Osteoblast (primary cell): ENCODE measurements around the gene EXD3. TPM values are rescaled to one million over a fixed set of nuclear protein-coding genes. Genes with fewer than 3 reads are reported as not detected.

Experiments
- DNase-seq: peaks from one replicate; pipeline ENCODE4 v3.0.0; 2011; ENCODE audit warnings: low spot score, mixed read lengths; ENCODE audit not compliant: insufficient read length; ENCODE audit errors: missing footprints
- H2AFZ ChIP-seq: 2 replicates; pipeline ENCODE4 v1.6.0; 2011; ENCODE audit warnings: mild to moderate bottlenecking, low read length
- H3K27ac ChIP-seq: 2 replicates; pipeline ENCODE4 v1.5.1; 2011; ENCODE audit warnings: mild to moderate bottlenecking, low read depth, low read length, moderate library complexity
- H3K27me3 ChIP-seq: 2 replicates; pipeline ENCODE4 v1.6.0; 2012; ENCODE audit warnings: mild to moderate bottlenecking, control low read depth, inconsistent platforms, low read length, moderate library complexity; ENCODE audit not compliant: insufficient read depth
- H3K36me3 ChIP-seq: 2 replicates; pipeline ENCODE4 v1.5.1; 2011; ENCODE audit warnings: mild to moderate bottlenecking, low read length, control low read depth, moderate library complexity; ENCODE audit not compliant: insufficient read depth
- H3K4me1 ChIP-seq: 2 replicates; pipeline ENCODE4 v1.5.1; 2011; ENCODE audit warnings: mild to moderate bottlenecking, low read length, control low read depth, moderate library complexity; ENCODE audit not compliant: insufficient read depth
- H3K4me2 ChIP-seq: 2 replicates; pipeline ENCODE4 v1.6.0; 2011; ENCODE audit warnings: mild to moderate bottlenecking, low read length; ENCODE audit not compliant: insufficient read depth
- H3K4me3 ChIP-seq: fragments of 200-600 bp; sonication (generic); 3 replicates; pipeline ENCODE4 v1.5.1; 2012; ENCODE audit warnings: mild to moderate bottlenecking, low read length, inconsistent platforms; ENCODE audit not compliant: insufficient read depth
- H3K79me2 ChIP-seq: 2 replicates; pipeline ENCODE4 v1.6.0; 2012; ENCODE audit warnings: mild to moderate bottlenecking, low read length, control low read depth, inconsistent platforms; ENCODE audit not compliant: insufficient read depth
- H3K9me3 ChIP-seq: 2 replicates; pipeline ENCODE4 v1.5.1; 2011; ENCODE audit warnings: low read depth, low read length, control low read depth
- H4K20me1 ChIP-seq: 2 replicates; pipeline ENCODE4 v1.6.0; 2012; ENCODE audit warnings: mild to moderate bottlenecking, low read length, control low read depth; ENCODE audit not compliant: insufficient read depth
- CTCF ChIP-seq: IDR thresholded peaks from 2 replicates; pipeline ENCODE4 v1.5.1; 2011; ENCODE audit warnings: mild to moderate bottlenecking, low read depth, low read length, moderate library complexity; ENCODE audit errors: extremely low read depth
- total RNA-seq: library from RNA; depleted of rRNA; stranded (reverse); fragments of >200 nt; gene quantifications from 2 replicates; pipeline ENCODE4 v1.2.3, GENCODE V29; 2012

The EXD3 gene
- total RNA-seq, 1 donor = 7.6 TPM

DNA sequence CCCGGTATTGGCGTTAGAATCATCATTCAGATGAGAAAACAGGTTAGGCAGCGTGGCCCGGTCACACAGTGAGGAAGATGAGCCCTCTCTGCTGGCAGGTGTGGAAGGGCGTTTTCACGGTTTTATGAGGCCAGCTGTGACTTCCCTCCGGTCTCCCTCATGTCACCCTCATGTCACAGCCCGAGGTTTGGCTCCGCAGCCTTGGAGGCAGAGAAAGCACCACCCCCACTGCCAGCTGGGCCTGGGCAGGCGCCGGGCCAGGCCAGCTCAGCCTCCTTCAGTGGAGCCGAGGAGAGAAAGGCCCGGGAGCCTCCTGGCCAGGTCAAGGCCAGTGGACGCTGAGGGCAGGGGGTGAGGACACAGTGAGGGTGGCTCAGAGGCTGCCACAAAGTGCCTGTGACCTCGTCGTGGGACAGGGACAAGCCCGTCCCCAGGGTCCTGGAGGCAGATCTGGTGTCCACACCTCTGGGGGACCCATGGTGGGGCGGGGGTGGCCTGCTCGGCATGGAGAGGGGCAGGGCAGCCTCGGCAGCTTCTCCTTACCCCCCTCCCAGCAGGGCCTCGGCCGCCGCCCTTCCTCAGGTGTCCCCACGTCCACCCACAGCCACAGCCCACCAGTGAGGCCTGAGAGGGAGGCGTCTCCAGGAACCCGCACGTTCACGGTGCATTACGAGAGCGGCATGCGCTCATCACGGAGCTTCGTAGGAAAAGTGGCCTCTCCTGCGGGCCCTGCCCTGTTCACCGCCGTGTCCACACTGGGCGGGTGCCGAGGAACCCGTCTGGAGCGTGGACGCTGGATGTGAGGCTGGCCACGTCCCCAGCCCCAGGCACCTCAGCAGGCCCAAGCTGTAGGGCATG is 32.2 kb downstream of the EXD3 start:
- no peaks in the 10 kb centered on the region for H3K79me2 ChIP-seq
- H3K4me1 ChIP-seq = no peaks in the 10 kb centered on the region
- no peak for TF ChIP-seq CTCF
- peaks cover 2% of the 10 kb centered on the region for H4K20me1 ChIP-seq
- H3K27me3 ChIP-seq = no peaks in the 10 kb centered on the region
- H3K9me3 ChIP-seq = no peaks in the 10 kb centered on the region
- no peak for DNase-seq
- H3K4me3 ChIP-seq = no peak overlapping the region
- H3K36me3 ChIP-seq = no peaks in the 10 kb centered on the region
- H2AFZ ChIP-seq = no peak overlapping the region
- no peak overlapping the region for H3K27ac ChIP-seq
- no peak overlapping the region for H3K4me2 ChIP-seq

DNA sequence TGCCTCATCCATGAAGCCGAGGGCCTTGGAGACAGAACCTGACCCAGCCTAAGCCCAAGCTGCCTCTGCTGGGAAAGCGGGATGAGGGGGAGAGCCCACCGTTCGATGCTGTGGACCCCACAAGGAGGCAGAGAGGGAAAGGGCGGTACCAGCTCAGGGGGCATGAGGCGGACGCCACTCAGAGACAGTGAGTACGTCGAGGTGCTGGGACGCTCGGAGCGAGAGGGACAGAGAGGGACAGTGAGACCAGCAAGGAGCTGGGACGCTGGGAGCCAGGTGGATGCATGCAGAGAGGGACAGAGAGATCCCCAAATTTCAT is 33.6 kb downstream of the EXD3 start:
- H3K4me3 ChIP-seq = no peak overlapping the region
- H3K9me3 ChIP-seq = no peaks in the 10 kb centered on the region
- no peak overlapping the region for H3K4me2 ChIP-seq
- H3K36me3 ChIP-seq = no peaks in the 10 kb centered on the region
- H3K27me3 ChIP-seq = no peaks in the 10 kb centered on the region
- peaks cover 2% of the 10 kb centered on the region for H4K20me1 ChIP-seq
- no peak for DNase-seq
- no peaks in the 10 kb centered on the region for H3K79me2 ChIP-seq
- TF ChIP-seq CTCF = no peak
- H3K27ac ChIP-seq = no peak overlapping the region
- no peak overlapping the region for H2AFZ ChIP-seq
- no peaks in the 10 kb centered on the region for H3K4me1 ChIP-seq

- Histone ChIP-seq H3K9me3 (no peaks in the 10 kb centered on the region), H3K36me3 (no peaks in the 10 kb centered on the region), H3K4me2 (no peak overlapping the region), H3K27me3 (no peaks in the 10 kb centered on the region), H4K20me1 (peaks cover 2% of the 10 kb centered on the region), H3K79me2 (no peaks in the 10 kb centered on the region), H2AFZ (no peak overlapping the region), H3K27ac (no peak overlapping the region), H3K4me1 (no peaks in the 10 kb centered on the region), H3K4me3 (no peak overlapping the region)
- no peak for DNase-seq
- TF ChIP-seq CTCF = no peak
Observed at GRCh38 chr9:137388589-137389427, 34.2 kb downstream of the EXD3 start.
